Nucleus accumbens (tissue), 56 donors: ENCODE measurements around the gene TBC1D21.
A peak's percentile ranks its signal among the peaks of the same experiment; 100 is the strongest.

Experiments used
- DNase-seq, 56 donors: peaks; one replicate each; lab custom pipeline; 2025; lab: John Stamatoyannopoulos, UW

The TBC1D21 gene, protein sequence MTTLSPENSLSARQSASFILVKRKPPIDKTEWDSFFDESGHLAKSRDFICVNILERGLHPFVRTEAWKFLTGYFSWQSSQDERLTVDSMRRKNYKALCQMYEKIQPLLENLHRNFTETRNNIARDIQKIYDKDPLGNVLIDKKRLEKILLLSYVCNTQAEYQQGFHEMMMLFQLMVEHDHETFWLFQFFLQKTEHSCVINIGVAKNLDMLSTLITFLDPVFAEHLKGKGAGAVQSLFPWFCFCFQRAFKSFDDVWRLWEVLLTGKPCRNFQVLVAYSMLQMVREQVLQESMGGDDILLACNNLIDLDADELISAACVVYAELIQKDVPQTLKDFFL

DNA sequence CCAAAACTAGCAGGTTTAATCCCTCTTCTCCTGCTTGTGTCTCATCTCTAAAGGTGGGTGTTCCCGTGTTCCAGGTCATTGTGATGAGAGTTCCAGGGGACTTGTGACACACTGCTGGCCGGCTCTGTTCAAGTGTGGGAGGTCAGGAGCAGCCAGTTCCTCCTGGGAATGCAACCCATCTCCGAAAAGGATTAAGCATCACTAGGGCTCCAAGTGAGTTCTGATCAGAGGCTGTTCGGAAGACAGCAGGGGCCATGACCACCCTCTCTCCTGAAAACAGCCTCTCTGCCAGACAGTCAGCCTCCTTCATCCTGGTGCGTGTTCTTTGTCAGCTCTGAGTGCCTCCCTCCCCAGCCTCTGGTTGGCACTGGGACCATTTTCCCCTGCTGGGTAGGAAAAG lies at the start of gene TBC1D21:
Gene TBC1D21 (plus strand): TSS at position 109 of the 400 bp plus-strand sequence. CDS start 146 bp downstream, at position 255.
- DNase-seq, result no peak

DNA sequence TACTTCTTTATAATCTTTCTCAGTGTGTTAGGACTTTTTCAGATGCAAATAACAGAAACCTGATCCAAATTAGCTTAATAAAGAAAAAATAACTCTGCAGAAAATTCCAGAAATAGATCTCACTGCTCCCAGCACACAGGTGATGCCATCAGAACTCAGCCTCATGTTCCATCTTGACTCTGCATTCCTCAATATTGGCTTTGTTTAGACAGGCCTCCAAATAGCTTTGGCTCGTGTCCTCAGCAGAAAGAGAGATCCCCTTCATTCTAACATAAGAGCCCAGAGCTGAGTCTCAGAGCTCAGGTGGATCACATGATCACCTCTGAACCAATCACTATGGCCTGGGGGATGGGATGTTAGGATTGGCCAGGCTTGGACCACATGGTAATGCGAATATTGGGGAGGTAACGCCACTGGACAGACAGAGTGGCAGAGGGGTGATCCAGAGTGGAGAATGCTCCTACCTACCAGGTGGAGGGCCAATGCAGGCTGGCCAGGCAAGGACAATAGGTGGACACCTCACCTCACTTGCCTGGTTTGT lies 46.6 kb upstream of the TBC1D21 start:
- DNase-seq, result no peak

DNA sequence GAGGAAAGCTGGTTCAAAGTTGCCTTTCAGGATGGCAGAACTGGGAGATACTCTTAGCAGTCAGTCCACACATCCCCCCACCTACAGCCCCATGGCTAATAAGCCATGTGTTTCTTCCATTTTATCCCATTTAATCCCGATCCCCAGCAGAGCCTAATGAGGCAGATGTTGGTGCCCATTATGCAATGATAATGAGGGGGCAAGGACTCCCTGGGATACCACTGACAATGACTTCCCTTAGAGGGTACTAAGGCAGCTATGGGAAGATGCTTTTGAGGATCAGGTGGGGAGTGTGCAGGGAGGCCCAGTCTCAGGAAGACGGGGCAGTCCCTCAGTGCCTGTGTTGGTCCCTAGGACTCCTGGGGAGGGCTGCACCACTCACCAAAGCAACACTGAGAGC lies 43.8 kb upstream of the TBC1D21 start:
- no peak for DNase-seq

DNA sequence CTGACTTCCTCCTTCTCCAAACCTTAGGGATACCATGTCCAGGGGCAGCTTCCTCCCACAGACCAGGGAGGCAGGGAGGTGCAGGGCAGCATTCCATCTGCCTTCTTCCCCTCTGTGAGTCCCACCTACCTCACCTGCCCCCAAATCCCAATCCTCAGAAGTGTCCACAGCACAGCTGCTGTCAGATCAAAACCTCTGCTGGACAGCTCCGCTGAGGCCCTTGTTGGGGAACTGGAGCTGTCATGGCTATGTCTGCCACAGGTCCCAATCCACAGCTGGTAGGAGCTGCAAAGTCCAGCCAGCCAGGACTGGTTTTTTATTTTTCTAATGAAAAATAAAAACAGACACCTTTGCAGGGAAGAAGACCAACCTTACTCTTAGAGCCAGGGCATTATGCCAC lies 40.7 kb upstream of the TBC1D21 start:
- no peak for DNase-seq

DNA sequence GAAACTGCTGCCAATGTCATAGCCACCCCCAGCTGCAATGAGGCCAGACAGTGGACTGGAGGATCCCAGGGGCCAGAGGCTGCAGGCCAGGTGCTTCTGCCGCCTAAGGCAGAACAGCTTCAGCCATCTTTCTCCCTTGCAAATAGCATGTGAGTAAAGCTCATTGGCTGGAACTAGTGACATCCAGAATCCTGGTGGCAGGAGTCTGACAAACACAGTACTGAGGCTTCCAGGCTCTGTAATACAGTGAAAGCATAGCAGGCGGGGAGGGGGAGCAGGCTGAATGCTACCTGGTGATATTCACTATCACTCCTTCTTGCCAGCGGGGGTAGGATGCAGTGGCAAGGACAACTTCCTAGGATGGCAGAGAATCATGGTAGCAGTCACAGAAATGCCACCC lies 36.5 kb upstream of the TBC1D21 start:
- no peak for DNase-seq

DNA sequence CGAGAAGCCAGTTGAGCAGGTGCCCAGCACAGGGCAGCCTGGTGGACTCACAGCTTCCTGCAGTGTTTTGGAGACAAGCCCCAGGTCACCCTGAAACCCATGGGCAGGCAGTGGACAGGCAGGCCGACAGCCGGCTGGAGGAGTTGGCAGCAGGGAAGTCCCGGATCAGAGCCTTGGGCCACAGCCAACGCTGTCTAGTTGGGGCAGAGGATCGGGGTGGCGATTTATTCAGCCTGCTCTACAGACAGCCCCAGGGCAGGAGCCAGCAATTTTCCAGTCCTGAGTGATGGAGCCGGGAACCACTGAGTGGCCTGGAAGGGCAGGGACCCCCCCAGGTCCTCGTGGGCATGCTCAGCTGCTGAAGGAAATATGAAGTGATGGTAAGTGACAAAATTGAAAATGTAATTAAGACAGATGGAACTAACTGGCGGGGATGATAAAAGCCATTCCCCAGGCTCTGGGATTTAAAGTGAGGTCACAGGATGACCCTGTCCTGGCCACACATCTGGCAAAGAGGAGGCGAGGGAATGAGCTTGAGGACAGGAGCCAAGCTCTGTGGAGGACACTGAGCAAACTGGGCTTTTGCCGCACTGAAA lies 34.4 kb upstream of the TBC1D21 start:
- DNase-seq, result peak in 55 of 56 donors; percentile 6 to 88 (median 57)

DNA sequence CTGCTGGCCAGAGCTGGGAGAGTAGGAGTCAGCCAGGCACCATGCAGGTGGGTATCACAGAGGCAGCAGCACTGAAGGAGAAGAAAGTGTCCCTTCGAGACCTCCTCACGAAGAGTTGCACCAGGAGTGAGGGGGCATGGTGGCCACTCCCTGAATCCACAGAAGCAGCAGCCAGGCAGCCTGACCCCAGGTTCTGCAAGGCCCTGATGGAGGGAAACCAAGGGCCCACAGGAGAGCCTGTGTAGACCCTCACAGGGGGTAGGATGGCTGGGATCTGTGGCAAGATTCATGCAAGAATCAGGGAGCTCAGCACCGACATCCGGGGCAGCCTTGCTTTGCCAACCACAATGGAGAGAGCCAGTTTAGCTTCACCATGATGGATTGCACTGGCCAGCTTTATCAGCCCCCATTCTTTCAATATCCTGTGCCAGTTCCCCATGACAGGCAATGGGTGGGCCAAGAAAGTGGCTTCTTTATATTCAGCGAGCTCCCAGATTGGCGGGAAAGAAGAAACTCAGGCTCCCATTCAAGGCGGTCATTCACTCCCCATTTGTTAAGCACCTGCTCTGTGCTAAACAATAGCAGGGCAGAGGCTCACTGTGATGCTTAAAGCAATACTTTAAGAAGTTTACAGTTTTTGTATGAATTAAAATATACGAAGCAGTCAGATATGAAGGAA lies 33.5 kb upstream of the TBC1D21 start:
- DNase-seq, result no peak

DNA sequence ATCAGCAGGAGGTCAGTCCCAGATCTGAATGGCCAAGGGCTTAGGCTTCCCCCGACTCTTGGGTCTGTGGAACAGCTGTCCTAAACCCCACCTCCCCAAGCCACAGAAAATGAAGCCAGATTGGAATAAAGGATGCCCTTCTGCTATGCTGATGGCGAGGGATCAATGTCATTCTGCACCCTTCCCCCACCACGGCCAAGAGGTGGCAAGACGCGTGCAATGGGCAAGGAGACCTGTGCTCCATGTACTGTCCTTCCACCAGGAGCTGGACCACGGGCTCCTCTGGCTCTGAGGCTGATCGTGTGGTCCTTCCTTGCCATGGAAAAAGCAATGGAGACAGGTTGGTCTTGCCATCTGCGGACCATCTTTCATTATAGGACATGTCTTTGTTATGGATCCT lies 32.6 kb upstream of the TBC1D21 start:
- DNase-seq, result no peak

DNA sequence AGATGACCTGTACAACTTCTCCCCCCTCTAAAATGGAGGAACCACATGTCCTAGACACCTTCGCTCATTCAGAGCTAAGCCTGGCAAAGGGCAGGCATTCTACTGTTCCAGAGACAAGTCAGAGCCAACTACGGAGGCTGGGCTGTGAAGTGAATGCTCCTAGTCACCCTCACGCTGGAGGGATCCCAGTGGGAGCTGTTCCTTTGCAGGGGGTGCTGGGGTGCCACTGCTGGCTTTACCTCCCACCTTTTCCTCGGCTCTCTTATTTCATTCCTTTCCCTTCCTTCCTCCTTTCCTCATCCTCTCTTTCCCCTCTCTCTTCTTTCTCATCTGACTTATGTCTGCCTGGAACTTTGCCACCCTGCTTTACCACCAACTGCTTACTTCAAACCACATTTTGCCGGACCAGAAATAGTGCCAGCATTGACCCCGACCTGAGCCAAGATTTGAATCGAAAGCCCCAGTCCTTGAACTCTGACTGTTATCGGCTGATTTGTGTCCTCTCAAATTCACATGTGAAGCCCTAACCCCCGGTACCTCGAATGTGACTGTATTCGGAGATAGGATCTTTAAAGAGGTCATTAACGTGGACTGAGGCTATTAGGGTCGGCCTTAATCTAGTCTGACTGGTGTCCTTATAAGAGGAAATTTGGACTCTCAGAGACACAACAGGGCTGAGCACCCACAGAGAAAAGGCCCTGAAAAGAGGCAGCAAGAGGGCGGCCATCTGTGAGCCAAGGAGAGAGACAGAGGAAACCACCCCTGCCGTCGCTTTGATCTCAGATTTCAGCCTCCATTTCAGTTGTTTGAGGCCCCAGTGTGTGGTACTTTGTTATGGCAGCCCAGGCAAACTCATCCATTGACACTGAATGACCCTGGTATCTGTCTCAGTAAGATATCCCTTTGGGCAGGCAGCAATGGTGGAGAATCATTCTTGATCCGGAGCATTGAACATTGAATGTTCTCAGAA lies 31.3 kb upstream of the TBC1D21 start:
- DNase-seq, result no peak

DNA sequence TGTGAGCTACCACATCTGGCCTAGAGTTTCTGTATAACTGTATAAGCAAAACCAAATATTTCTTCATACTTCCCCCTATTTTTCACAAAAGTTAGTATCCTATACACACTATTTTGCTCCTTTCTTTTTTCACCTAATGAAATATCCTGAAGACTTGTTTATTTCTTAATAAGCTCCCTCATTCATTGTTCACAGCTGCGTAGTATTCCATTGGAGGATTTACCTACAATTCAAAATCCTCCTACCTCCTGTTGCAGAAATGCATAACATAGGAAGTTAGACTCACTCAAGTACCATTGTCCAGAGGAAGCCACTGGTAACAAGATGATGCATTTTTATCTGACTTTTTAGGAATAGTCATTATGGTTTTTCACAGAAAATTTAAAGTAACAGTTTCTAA lies 29.6 kb upstream of the TBC1D21 start:
- DNase-seq, result no peak

DNA sequence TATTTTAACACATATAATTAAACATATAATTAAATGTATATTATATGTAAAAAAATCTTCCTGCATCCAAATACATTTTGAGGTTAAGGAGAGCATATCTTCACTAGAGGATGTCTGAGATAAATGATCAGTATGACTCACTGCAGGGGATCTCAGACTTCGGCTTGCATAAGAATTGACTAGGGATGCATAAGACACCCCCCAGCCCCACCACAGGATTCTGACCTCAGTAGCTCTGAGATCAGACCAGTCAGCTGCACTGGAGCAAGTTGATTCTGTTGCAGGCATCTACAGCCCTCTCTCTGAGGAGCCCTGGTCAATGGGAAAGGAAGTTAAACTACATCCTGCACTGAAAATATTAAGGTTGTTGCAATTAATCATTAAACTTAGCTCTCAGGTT lies 29.0 kb upstream of the TBC1D21 start:
- no peak for DNase-seq

DNA sequence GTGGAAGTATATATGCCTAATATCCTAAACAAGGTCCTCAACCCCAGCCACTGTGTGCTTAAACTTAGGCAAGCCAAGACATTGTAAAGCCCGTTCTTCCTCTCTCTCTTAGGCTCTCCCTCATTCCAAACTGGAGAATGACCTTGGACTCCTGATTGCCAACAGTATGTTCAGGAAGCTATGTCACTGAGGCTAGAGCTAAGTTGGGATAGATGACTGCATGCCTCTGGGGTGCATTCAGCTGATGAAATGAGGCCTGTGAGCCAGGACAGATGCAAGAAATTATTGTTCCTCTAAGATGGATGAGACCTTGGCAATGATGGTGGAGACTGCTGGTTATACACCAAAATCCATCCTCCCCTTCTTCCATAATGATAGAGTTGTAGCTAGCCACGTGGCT lies 27.9 kb upstream of the TBC1D21 start:
- DNase-seq, result no peak

DNA sequence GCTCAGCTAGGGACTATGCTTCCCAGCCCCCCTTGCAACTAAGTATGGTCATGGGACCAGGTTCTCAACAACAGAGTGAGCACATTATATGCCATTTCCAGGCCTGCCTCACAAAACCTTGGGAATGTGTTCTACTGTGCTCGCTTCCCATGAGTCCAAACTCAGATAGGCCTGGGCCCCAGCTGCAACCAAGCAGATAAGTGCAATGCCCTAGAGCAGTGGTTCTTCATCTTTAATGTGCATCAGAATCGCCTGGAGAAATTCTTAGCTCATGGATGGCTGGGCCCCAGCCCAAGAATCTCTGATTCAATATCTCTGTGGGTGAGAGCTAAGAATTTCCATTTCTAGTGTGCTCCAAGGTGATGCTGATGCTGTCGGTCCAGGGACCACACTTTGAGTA lies 27.5 kb upstream of the TBC1D21 start:
- no peak for DNase-seq

DNA sequence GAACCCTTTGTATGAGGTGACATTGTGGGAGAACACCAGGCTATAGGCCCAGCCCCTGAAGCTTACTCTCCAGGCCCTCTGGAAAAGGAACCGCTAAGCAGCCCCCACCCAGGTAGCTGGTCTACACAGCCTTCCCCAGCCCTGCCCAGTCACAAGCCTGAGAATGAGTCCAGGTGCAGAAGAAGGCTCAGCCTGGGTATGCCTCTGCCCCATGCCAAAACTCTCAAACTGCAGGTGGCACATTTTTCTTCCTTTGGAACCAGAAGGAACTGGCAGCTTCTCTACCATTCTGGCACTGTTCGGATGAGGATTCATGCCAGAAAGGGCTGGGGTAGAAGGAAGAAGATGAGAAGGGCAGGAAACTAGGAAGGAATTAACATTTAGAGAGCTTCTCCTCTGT lies 23.7 kb upstream of the TBC1D21 start:
- peak in 1 of 56 donors; percentile 6 for DNase-seq

DNA sequence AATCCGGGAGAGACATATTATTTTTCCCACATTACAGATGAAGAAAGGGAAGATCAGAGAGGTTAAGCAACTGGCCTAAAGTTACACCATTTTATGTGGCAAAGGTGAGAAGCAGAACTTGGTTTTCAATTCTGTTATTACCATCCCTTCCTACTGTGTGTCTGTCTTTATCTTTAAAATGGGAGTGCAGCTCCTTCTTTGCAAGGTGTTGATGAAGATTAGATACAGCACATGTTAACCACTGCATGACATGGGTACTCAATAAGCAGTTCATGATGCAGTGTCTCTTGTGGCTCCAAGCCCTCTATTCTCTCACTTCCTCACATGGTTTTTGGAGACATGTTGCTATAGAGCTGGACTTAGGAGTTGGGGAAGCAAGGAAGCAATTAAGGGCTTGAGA lies 23.1 kb upstream of the TBC1D21 start:
- no peak for DNase-seq

DNA sequence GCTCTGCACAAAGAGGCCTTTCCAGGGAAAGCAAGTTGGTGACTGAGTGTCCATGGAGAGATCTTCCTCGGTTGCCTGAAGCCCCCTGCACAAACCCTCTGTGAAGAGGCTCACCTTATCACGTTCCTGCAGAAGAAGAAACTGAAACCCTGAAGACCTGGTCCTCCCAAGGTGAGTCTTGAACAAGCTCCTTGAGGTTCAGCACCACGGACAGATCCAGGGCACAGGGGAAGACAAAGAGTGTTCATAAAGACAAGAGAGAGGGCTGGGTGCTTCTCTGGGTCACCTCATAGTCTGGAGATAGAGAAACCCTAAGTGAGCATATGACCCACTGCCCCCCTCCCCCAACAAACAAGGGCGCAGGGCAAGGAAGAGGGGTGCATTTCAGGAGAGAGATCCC lies 21.7 kb upstream of the TBC1D21 start:
- DNase-seq, result no peak

DNA sequence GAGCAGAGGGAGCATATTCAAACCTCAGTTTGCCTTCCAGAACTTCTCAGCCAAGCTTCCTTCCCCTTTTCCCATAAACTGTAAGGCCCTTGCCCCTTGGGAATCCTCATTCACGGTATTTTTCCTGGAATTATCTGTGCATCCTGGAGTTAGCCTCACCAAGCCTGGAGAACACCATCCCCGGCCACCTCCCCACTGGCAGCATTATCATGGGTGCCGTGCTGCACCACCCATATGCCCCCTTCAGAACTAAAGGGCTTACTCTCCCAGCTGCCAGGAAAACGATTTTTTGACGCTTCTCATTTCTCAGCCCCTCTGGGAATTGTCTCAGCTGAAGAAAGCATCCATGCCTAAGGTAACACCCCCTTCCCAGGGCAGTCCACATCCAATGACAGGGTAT lies 20.9 kb upstream of the TBC1D21 start:
- DNase-seq, result no peak

DNA sequence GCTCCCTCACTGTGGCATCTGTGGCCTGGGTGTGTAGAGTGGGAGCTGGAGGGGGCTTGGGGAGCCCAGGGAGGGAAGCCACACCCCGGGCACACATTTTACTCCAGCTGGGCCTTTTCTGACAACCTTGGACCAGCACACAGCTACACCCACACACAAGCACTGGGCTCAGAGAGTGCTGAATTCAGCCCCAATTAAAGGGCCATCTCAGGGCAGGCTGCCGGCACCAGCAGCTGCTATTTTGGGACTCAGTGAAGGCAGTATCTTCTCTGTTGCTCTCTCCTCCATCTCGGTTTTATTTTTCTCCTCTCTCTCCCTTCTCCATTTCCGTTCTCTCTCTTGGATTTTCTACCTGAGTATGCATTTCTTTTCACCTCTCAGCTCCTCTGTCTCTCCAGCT lies 19.1 kb upstream of the TBC1D21 start:
- no peak for DNase-seq

DNA sequence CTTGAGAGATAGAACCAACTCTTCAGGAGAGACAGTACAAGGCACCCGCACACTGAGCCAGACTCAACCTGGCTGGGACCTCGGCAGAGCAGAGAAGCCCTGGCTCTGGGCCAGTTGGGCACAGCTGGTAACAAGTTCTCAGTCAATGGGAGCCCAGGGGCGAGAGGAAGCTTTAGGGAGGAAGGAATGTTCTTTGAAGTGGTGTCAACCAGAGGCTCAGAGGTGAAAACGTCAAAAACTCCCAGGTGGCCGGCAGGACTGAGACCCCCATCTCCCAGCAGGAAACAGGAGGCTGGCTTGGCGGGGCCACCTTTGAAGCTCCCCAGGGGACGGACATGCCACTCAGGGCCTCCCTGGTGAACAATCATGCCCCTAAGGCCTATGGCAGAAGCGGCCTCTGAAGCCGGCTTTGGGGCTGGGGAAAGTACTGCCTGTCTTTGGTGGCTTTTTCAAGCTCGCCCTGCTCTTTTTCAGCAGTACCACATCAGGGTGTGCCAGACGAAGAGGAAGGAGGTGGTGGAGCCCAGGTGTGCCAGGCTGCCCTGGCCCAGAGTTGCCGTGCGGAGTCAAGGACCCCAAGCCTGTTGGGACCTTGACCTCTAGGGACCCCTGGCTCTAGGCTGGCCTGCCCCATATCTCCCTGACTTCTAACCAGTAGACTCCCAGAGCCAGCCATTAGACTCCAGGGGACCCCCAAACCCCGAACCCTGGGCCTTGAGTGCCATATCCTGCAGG lies 16.7 kb upstream of the TBC1D21 start:
- DNase-seq, result peak in 5 of 56 donors; percentile 6 to 26 (median 11)
